ENCODE data around the gene CNTNAP5. TPM values are rescaled to one million over a fixed set of nuclear protein-coding genes. Genes with fewer than 3 reads are reported as not detected.

The CNTNAP5 gene
- total and polyA plus RNA-seq, 7 donors = not detected

GRCh38 chr2:124328397-124328796 is 303.3 kb downstream of the CNTNAP5 start:
- 45 to 50% (median 47%) methylated on average over 3 of the region's 3 CpGs for WGBS, 3 donors
- no peaks in the 10 kb centered on the region for H3K4me1 ChIP-seq
- H3K27ac ChIP-seq = no peak overlapping the region
- ATAC-seq = no peak
- no peaks in the 10 kb centered on the region for H3K9me3 ChIP-seq
- intact Hi-C loops (cut with DNase I) = no loop called here
- H3K36me3 ChIP-seq (ENCODE audit: insufficient read depth in 1 of 2, low read depth in 1 of 2) = no peaks in the 10 kb centered on the region
- no peaks in the 10 kb centered on the region for H3K27me3 ChIP-seq (ENCODE audit: insufficient read depth in 3 of 3, low read length in 2 of 3)
- DNase-seq = no peak
- TF ChIP-seq CTCF (IDR thresholded peaks at IDR 0.05) = no peak
- H3K4me3 ChIP-seq = no peak overlapping the region

- no peaks in the 10 kb centered on the region for H3K36me3 ChIP-seq (ENCODE audit: insufficient read depth in 1 of 2, low read depth in 1 of 2)
- ATAC-seq (no peak), DNase-seq (no peak)
- no peak overlapping the region for H3K27ac ChIP-seq
- intact Hi-C loops (cut with DNase I) = no loop called here
- 63 to 73% (median 69%) methylated on average over 4 of the region's 4 CpGs for WGBS, 3 donors
- H3K4me3 ChIP-seq = no peak overlapping the region
- no peak for TF ChIP-seq CTCF (IDR thresholded peaks at IDR 0.05)
- H3K27me3 ChIP-seq (ENCODE audit: insufficient read depth in 3 of 3, low read length in 2 of 3) = no peaks in the 10 kb centered on the region
- H3K4me1 ChIP-seq = no peaks in the 10 kb centered on the region
- no peaks in the 10 kb centered on the region for H3K9me3 ChIP-seq
Measured at GRCh38 chr2:124333784-124334183, 308.7 kb downstream of the CNTNAP5 start.

DNA sequence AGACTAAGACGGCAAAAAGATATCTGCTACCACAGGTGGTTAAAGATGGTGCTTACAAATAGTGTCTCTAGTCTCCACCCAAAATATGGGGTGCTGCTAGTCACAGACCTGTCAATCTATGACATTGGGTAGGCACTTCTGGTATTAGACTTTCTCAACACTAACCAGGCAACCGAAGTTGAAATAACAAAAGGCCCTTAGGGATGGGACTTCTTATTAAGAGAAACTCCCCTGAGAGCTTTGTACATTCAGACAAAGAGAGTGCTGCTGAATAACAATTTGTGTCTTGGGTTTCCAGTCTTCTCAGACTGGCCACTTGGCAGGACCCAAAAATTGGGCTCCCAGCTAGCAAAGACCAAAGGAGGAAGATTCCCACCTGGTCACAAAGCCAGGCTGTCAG is 310.0 kb downstream of the CNTNAP5 start:
- no peak for TF ChIP-seq CTCF (IDR thresholded peaks at IDR 0.05)
- no peak overlapping the region for H3K27ac ChIP-seq
- H3K4me1 ChIP-seq = no peaks in the 10 kb centered on the region
- H3K36me3 ChIP-seq (ENCODE audit: insufficient read depth in 1 of 2, low read depth in 1 of 2) = no peaks in the 10 kb centered on the region
- no peak for DNase-seq
- WGBS, 3 donors = 81 to 86% (median 82%) methylated on average over 2 of the region's 2 CpGs
- intact Hi-C loops (cut with DNase I) = no loop called here
- no peak overlapping the region for H3K4me3 ChIP-seq
- no peaks in the 10 kb centered on the region for H3K9me3 ChIP-seq
- H3K27me3 ChIP-seq (ENCODE audit: insufficient read depth in 3 of 3, low read length in 2 of 3) = no peaks in the 10 kb centered on the region
- ATAC-seq = no peak

DNA sequence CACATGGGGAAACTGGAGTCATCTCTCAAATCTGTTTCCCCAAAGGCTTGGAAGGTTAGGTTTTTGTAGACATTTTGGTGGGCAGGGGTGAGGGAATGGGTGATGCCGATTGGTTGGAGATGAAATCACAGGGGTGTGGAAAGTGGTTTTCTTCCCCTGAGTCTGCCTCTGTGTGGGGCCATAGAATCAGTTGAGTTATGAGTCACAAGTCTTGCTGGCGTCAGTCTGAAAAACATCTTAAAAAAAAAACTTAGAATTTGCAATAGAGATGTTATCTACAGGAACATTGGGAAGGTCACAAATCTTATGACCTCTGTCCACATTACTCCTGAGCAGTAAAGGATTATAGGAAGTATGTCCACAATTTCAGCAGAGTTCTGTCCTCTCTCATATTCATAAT is 314.6 kb downstream of the CNTNAP5 start:
- H3K36me3 ChIP-seq (ENCODE audit: insufficient read depth in 1 of 2, low read depth in 1 of 2) = no peaks in the 10 kb centered on the region
- no peak for TF ChIP-seq CTCF (IDR thresholded peaks at IDR 0.05)
- DNase-seq (no peak), ATAC-seq (no peak)
- H3K9me3 ChIP-seq = no peaks in the 10 kb centered on the region
- no peak overlapping the region for H3K4me3 ChIP-seq
- no peak overlapping the region for H3K27ac ChIP-seq
- no peaks in the 10 kb centered on the region for H3K4me1 ChIP-seq
- intact Hi-C loops (cut with DNase I) = no loop called here
- H3K27me3 ChIP-seq (ENCODE audit: insufficient read depth in 3 of 3, low read length in 2 of 3) = no peaks in the 10 kb centered on the region
- WGBS, 3 donors = 81 to 84% (median 82%) methylated on average over 2 of the region's 2 CpGs

GRCh38 chr2:124343827-124344498 is 318.9 kb downstream of the CNTNAP5 start:
- intact Hi-C loops (cut with DNase I) = no loop called here
- no peak for ATAC-seq
- 40 to 63% (median 52%) methylated on average over 4 of the region's 4 CpGs for WGBS, 3 donors

More at GRCh38 chr2:124343827-124344498, 318.9 kb downstream of the CNTNAP5 start:
- Histone ChIP-seq H3K9me3 (no peaks in the 10 kb centered on the region), H3K36me3 (ENCODE audit: insufficient read depth in 1 of 2, low read depth in 1 of 2) (no peaks in the 10 kb centered on the region), H3K27ac (no peak overlapping the region), H3K4me3 (no peak overlapping the region), H3K27me3 (ENCODE audit: insufficient read depth in 3 of 3, low read length in 2 of 3) (no peaks in the 10 kb centered on the region), H3K4me1 (no peaks in the 10 kb centered on the region)
- no peak for DNase-seq
- TF ChIP-seq CTCF (IDR thresholded peaks at IDR 0.05) = no peak

All from psoas muscle (tissue), 8 donors.